Stomach smooth muscle (tissue), 2 donors: ENCODE measurements around the gene DPP3.

Experiments used
- H3K27ac ChIP-seq: one replicate; pipeline ENCODE4 v1.7.0; 2013; ENCODE audit warnings: mild to moderate bottlenecking, low read length, inconsistent platforms
- H3K27me3 ChIP-seq, 2 donors: one replicate each; pipeline ENCODE4 v1.7.0; 2013; ENCODE audit warnings: low read length in 2 of 2; ENCODE audit not compliant: insufficient read depth in 2 of 2, control insufficient read depth in 1 of 2
- H3K36me3 ChIP-seq, 2 donors: one replicate each; pipeline ENCODE4 v1.7.0; 2013; ENCODE audit warnings: low read length in 2 of 2; ENCODE audit not compliant: control insufficient read depth in 2 of 2, insufficient read depth in 2 of 2
- H3K4me1 ChIP-seq: one replicate; pipeline ENCODE4 v1.7.0; 2013; ENCODE audit warnings: low read length; ENCODE audit not compliant: control insufficient read depth, insufficient read depth
- H3K4me3 ChIP-seq, 2 donors: one replicate each; pipeline ENCODE4 v1.7.0; 2013; ENCODE audit warnings: low read length in 2 of 2
- H3K9ac ChIP-seq, 2 donors: one replicate each; pipeline ENCODE4 v1.7.0; 2013; ENCODE audit warnings: low read length in 2 of 2, mild to moderate bottlenecking in 1 of 2
- H3K9me3 ChIP-seq, 2 donors: one replicate each; pipeline ENCODE4 v1.7.0; 2013; ENCODE audit warnings: low read length in 2 of 2; ENCODE audit not compliant: control insufficient read depth in 2 of 2
- donor health status: healthy.
- donor health status: Pancreatic carcinoma.

The DPP3 gene

DNA sequence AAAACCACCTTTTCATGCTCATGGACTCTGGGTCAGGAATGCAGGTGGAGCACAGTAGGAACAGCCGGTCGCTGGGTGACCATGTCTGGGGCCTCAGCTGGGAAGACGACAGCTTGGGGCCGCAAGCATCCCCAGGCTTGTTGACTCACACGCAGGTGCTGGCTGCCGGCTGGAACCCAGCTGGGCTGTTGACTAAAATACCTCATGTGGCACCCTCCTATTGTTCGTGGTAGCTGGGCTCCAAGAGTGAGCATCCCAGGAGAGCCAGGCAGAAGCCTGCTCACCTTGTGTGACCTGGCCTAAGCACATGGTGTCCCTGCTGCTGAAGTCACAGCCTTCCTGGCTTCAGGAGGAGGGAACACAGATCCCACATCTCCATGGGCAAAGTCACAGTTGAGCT, 9.4 kb downstream of the DPP3 start:
- H3K4me1 ChIP-seq = no peaks in the 10 kb centered on the region
- H3K36me3 ChIP-seq = peaks cover 0 to 9% of the 10 kb centered on the region in 2 donors

DNA sequence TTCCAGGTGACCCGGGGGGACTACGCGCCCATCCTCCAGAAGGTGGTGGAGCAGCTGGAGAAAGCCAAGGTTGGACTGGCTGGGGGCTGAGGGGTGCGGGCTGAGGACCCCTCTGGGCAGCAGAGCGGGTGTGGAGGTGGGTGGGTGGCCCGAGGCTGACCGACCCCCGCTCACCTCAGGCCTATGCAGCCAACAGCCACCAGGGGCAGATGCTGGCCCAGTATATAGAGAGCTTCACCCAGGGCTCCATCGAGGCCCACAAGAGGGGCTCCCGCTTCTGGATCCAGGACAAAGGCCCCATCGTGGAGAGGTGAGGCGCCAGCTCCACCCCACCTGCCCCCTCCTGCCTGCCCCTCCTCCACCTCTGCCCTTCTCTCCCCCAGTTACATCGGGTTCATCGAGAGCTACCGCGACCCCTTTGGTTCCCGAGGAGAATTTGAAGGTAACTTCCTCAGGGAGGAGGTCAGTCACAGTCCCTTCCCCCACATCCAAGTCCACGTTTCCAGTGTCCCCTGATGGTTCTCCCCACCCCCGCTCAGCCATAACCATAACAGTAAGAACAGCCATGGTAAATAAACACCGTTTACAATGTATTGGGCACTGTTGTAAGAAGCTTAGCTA, 11.2 kb downstream of the DPP3 start:
- Histone ChIP-seq H3K36me3 (peaks cover 0 to 11% of the 10 kb centered on the region in 2 donors), H3K9me3 (no peaks in the 10 kb centered on the region), H3K27me3 (no peaks in the 10 kb centered on the region), H3K4me1 (no peaks in the 10 kb centered on the region), H3K27ac (no peak overlapping the region), H3K9ac (no peak overlapping the region), H3K4me3 (no peak overlapping the region)

More for the DNA sequence above, 9.4 kb downstream of the DPP3 start:
- Histone ChIP-seq H3K27me3 (no peaks in the 10 kb centered on the region), H3K9ac (no peak overlapping the region), H3K27ac (no peak overlapping the region), H3K4me3 (no peak overlapping the region), H3K9me3 (no peaks in the 10 kb centered on the region)

DNA sequence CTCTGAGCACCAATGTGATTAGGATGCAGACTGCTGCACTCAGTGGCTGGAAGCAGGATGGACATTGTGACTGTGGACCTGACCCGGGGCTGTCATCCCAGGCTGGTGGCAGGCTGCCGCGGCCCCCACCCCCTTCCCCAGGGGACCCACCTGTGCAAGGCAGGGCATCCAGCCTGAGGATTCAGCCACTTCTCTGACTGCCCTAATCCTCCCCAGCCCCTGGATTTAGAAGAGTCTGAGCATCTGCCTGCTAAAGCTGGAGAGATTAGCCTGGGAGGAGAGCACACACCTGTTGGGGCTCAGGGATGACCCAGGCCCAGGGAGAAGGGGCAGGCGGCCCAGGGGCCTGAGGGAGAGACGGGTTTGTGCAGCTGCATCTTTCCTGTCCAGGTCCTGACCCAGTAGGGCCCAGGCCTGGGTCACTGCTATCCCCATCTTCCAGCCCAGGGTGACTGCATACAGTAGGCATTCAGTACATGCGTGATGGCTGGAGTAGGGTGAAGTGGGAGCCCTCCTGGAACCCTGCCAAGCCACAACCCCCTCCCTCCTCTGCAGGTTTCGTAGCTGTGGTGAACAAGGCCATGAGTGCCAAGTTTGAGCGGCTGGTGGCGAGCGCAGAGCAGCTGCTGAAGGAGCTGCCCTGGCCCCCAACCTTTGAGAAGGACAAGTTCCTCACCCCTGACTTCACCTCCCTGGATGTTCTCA, 12.1 kb downstream of the DPP3 start:
- Histone ChIP-seq H3K9me3 (no peaks in the 10 kb centered on the region), H3K36me3 (peaks cover 0 to 12% of the 10 kb centered on the region in 2 donors), H3K9ac (no peak overlapping the region), H3K4me1 (no peaks in the 10 kb centered on the region), H3K4me3 (no peak overlapping the region), H3K27me3 (no peaks in the 10 kb centered on the region), H3K27ac (no peak overlapping the region)

DNA sequence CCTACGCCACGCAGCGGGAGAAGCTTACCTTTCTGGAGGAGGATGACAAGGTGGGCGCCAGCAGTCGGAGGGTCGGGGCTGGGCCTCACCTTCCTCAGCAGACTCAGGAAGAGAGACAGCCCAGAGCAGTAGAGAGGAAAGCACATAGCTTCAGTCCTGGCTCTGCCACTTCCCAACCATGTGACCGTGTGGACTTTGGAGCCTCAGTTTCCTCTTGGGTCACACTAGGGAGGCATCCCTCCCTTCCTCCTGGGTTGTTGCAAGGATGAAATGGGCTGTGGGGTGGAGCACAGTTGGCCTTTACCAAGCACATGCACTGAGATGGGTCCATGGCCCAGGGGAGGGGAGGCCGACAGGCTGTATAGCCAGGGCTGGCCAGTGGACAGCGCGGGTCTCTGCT, 12.9 kb downstream of the DPP3 start:
- no peaks in the 10 kb centered on the region for H3K27me3 ChIP-seq
- no peak overlapping the region for H3K9ac ChIP-seq
- peaks cover 0 to 12% of the 10 kb centered on the region in 2 donors for H3K36me3 ChIP-seq
- H3K4me1 ChIP-seq = no peaks in the 10 kb centered on the region
- H3K27ac ChIP-seq = no peak overlapping the region
- H3K4me3 ChIP-seq = no peak overlapping the region
- H3K9me3 ChIP-seq = no peaks in the 10 kb centered on the region

DNA sequence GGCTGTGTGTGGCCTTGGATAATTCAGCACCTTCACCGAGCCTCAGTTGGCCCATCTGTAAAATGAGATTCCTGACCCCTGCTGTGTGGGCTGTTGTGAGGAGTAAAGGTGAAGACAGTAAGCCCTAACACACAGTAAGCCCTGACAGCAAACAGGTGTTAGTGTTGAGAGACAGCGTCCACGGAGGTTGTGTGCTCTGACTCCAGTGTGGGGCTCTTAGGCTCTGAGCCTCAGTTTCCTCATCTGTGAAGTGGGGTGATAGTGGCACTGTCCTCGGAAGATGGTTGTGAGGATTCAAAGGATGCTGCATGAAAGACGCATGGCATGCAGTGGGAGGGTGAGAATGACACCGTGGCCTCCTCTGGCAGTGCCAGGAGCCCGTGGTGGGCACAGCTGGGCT, 14.2 kb downstream of the DPP3 start:
- Histone ChIP-seq H3K27me3 (no peaks in the 10 kb centered on the region), H3K36me3 (peaks cover 0 to 12% of the 10 kb centered on the region in 2 donors), H3K9ac (no peak overlapping the region), H3K9me3 (no peaks in the 10 kb centered on the region), H3K4me1 (no peaks in the 10 kb centered on the region), H3K27ac (no peak overlapping the region), H3K4me3 (no peak overlapping the region)

DNA sequence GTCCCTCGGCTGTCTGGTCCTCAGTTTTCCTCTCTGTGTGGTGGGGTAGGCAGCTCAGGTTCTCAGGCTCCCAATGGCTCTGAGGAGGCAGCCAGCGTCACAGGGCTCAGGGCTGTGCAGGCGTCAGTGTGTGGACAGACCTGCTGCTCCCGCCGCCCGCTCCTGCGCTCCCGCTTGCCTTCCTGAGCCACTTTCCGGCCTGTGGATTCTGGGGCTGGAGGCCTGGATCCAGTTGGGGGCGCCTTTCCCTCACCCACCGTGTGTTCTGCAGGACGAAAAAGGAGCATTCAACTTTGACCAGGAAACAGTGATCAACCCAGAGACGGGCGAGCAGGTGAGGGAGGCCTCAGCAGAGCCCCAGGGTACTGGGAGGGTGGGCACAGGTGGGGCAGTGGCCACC, 14.7 kb downstream of the DPP3 start:
- no peaks in the 10 kb centered on the region for H3K9me3 ChIP-seq
- H3K27ac ChIP-seq = no peak overlapping the region
- no peak overlapping the region for H3K9ac ChIP-seq
- H3K4me3 ChIP-seq = no peak overlapping the region
- no peaks in the 10 kb centered on the region for H3K27me3 ChIP-seq
- peaks cover 0 to 12% of the 10 kb centered on the region in 2 donors for H3K36me3 ChIP-seq
- H3K4me1 ChIP-seq = no peaks in the 10 kb centered on the region

DNA sequence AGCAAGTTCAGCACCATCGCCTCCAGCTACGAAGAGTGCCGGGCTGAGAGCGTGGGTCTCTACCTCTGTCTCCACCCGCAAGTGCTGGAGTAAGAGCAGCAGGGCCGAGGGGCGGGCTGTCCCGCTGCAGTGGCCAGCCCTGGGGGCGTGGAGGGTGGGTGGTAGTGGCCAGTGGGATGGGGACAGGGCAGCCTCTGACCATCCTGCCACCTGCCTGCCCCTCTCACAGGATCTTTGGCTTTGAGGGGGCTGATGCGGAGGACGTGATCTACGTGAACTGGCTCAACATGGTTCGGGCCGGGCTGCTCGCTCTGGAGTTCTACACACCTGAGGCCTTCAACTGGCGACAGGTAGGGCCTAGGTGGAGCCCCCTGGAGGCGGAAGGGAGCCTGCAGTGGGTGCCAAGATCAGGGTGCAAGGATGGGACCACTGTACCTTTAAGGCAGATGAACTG, 15.2 kb downstream of the DPP3 start:
- Histone ChIP-seq H3K9ac (no peak overlapping the region), H3K36me3 (peaks cover 0 to 12% of the 10 kb centered on the region in 2 donors), H3K4me3 (no peak overlapping the region), H3K4me1 (no peaks in the 10 kb centered on the region), H3K9me3 (no peaks in the 10 kb centered on the region), H3K27ac (no peak overlapping the region), H3K27me3 (no peaks in the 10 kb centered on the region)

DNA sequence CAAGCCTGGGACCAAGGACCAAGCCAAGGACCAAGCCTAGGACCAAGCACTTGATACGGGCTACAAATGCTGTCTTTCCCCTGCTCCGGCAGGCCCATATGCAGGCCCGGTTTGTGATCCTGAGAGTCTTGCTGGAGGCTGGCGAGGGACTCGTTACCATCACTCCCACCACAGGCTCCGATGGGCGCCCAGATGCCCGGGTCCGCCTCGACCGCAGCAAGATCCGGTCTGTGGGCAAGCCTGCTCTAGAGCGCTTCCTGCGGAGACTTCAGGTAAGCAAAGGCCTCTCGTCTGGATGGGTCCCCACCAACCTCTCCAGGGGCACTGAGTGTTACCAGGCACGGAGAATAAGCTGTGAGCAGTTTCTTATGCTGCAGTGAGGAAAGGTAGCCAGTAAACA, 17.0 kb downstream of the DPP3 start:
- no peak overlapping the region for H3K9ac ChIP-seq
- no peak overlapping the region for H3K27ac ChIP-seq
- H3K27me3 ChIP-seq = no peaks in the 10 kb centered on the region
- no peaks in the 10 kb centered on the region for H3K9me3 ChIP-seq
- no peaks in the 10 kb centered on the region for H3K4me1 ChIP-seq
- peaks cover 0 to 12% of the 10 kb centered on the region in 2 donors for H3K36me3 ChIP-seq
- H3K4me3 ChIP-seq = no peak overlapping the region

DNA sequence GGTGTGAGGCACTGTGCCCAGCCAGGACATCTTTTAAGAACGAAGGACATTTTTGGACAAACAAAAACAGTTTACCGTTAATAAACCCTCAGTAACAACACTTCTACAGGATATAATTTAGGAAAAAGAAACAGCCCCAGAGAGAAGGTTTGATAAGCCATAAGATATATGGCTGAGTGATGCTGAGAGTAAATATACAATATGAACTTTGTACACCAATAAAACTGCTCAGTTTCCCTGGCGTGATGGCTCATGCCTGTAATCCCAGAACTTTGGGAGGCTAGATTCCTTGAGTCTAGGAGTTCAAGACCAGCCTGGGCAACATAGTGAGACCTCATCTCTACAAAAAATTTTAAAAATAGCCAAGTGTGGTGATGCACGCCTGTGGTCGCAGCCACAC, 18.3 kb downstream of the DPP3 start:
- Histone ChIP-seq H3K4me3 (no peak overlapping the region), H3K36me3 (peaks cover 0 to 8% of the 10 kb centered on the region in 2 donors)

DNA sequence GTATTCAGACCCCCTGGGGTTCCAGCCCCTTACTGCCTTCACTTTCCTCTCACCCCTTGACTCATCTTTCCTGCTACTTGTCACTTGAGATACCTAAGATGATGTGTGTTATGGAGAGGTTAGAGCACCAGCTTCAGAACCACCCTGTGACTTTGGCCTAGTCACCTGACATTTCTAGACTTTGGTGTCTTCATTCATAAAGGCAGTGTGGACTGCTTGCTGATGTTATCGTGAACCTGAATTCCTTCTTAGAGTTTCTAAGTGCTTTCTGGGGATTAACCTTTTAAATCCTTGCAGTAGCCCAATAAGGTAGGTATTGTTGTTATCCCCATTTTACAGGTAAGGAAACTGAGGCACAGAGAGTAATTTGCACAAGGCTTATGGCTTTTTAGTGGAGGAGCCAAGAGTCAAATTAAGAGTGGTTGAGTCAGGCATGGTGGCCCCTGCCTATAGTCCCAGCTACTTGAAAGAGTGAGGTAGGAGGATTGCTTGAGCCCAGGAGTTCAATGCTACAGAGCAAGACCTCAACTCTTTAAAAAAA, 25.1 kb downstream of the DPP3 start:
- no peaks in the 10 kb centered on the region for H3K9me3 ChIP-seq
- H3K36me3 ChIP-seq = peaks cover 0 to 7% of the 10 kb centered on the region in 2 donors
- H3K9ac ChIP-seq = no peak overlapping the region
- peaks cover 4% of the 10 kb centered on the region for H3K4me1 ChIP-seq
- H3K27ac ChIP-seq = no peak overlapping the region
- H3K4me3 ChIP-seq = no peak overlapping the region
- no peaks in the 10 kb centered on the region for H3K27me3 ChIP-seq

More for the DNA sequence above, 18.3 kb downstream of the DPP3 start:
- H3K27ac ChIP-seq = no peak overlapping the region
- H3K9ac ChIP-seq = no peak overlapping the region
- no peaks in the 10 kb centered on the region for H3K4me1 ChIP-seq
- no peaks in the 10 kb centered on the region for H3K27me3 ChIP-seq
- no peaks in the 10 kb centered on the region for H3K9me3 ChIP-seq

DNA sequence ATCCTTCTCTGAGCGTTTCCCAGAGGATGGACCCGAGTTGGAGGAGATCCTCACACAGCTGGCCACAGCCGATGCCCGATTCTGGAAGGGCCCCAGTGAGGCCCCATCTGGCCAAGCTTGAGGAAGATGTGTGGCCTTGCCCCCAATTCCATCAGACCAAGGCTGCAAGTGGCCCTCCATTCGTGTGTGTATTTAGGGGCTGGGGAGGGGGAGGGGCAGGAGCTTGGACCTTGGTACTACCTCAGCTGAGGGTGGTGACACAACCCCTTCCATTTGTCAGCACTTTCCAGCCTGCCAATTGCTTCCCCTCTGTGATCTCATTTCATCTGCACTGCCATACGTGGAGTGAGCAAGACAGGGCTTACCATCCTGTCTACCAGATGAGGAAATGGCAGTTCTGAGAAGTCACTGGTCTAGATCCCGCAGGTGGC, 28.9 kb downstream of the DPP3 start:
- no peak overlapping the region for H3K9ac ChIP-seq
- no peaks in the 10 kb centered on the region for H3K27me3 ChIP-seq
- H3K4me3 ChIP-seq = no peak overlapping the region
- H3K36me3 ChIP-seq = peaks cover 5 to 13% of the 10 kb centered on the region in 2 donors
- H3K9me3 ChIP-seq = no peaks in the 10 kb centered on the region
- no peak overlapping the region for H3K27ac ChIP-seq
- H3K4me1 ChIP-seq = peaks cover 15% of the 10 kb centered on the region
